SU-DHL-6 (cell line): Measurements from ENCODE around the gene GPR33.

Experiments used
- H2AFZ ChIP-seq: fragments of 200-600 bp; sonication (generic); 2 replicates; pipeline ENCODE4 v1.6.1; 2014; ENCODE audit warnings: low read depth, mild to moderate bottlenecking, moderate library complexity, mixed read lengths, antibody characterized with exemption, low read length; ENCODE audit not compliant: severe bottlenecking
- H3F3A ChIP-seq: fragments of 200-600 bp; shearing (Covaris generic); 2 replicates; pipeline ENCODE4 v1.6.0; 2016; ENCODE audit warnings: antibody characterized with exemption, mild to moderate bottlenecking; ENCODE audit not compliant: insufficient read depth
- H3K27ac ChIP-seq: fragments of 200-600 bp; sonication (generic); 2 replicates; pipeline ENCODE4 v1.5.1; 2016; ENCODE audit warnings: low read depth, mild to moderate bottlenecking, low read length, moderate library complexity, mixed read lengths
- H3K27me3 ChIP-seq: fragments of 200-600 bp; sonication (generic), shearing (Covaris generic); 2 replicates; pipeline ENCODE4 v1.6.0; 2014; ENCODE audit warnings: mild to moderate bottlenecking, low read length
- H3K36me3 ChIP-seq: fragments of 200-600 bp; sonication (generic); 2 replicates; pipeline ENCODE4 v1.6.1; 2014; ENCODE audit warnings: mild to moderate bottlenecking, low read length, mixed read lengths
- H3K4me2 ChIP-seq: fragments of 300-600, 200-600 bp; shearing (Covaris generic), sonication (generic); 2 replicates; pipeline ENCODE4 v1.6.0; 2014; ENCODE audit warnings: low read length, low read depth, mild to moderate bottlenecking; ENCODE audit not compliant: poor library complexity, severe bottlenecking
- H3K4me3 ChIP-seq: fragments of 200-600 bp; sonication (generic); 2 replicates; pipeline ENCODE4 v1.5.1; 2014; ENCODE audit warnings: antibody characterized with exemption, low read length, mild to moderate bottlenecking, mixed read lengths; ENCODE audit not compliant: insufficient read depth, poor library complexity, severe bottlenecking
- H3K79me2 ChIP-seq: fragments of 200-600 bp; sonication (generic); 2 replicates; pipeline ENCODE4 v1.6.1; 2014; ENCODE audit warnings: mild to moderate bottlenecking, low read length, moderate library complexity; ENCODE audit not compliant: insufficient read depth
- H3K9ac ChIP-seq: fragments of 200-600 bp; sonication (generic); 2 replicates; pipeline ENCODE4 v1.7.0; 2014; ENCODE audit warnings: mild to moderate bottlenecking, low read length
- H3K9me2 ChIP-seq: fragments of 200-600 bp; sonication (generic); replicated peaks from 2 replicates; pipeline ENCODE4 v1.6.1; 2014; ENCODE audit warnings: low read length; ENCODE audit not compliant: insufficient read depth
- H3K9me3 ChIP-seq: fragments of 200-600 bp; sonication (generic); 2 replicates; pipeline ENCODE4 v1.6.1; 2014; ENCODE audit warnings: low read length, mixed read lengths; ENCODE audit not compliant: insufficient read depth
- H4K20me1 ChIP-seq: fragments of 200-600 bp; sonication (generic); 2 replicates; pipeline ENCODE4 v1.6.1; 2014; ENCODE audit warnings: low read depth, mild to moderate bottlenecking, antibody characterized with exemption, low read length, moderate library complexity, mixed read lengths
- CTCF ChIP-seq: fragments of 200-600 bp; sonication (generic); IDR thresholded peaks from one replicate; pipeline ENCODE4 v1.5.1; 2017; ENCODE audit warnings: antibody characterized with exemption, mild to moderate bottlenecking, low read length, moderate library complexity; ENCODE audit not compliant: insufficient read depth, poor library complexity, severe bottlenecking
- EZH2phosphoT487 ChIP-seq: fragments of 200-600 bp; sonication (generic), shearing (Covaris generic); conservative IDR thresholded peaks from 2 replicates; pipeline ENCODE4 v1.6.1; 2018; ENCODE audit warnings: mild to moderate bottlenecking, antibody characterized with exemption, low read length, moderate library complexity, mixed read lengths

GPR33 gene, protein sequence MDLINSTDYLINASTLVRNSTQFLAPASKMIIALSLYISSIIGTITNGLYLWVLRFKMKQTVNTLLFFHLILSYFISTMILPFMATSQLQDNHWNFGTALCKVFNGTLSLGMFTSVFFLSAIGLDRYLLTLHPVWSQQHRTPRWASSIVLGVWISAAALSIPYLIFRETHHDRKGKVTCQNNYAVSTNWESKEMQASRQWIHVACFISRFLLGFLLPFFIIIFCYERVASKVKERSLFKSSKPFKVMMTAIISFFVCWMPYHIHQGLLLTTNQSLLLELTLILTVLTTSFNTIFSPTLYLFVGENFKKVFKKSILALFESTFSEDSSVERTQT

GRCh38 chr14:31487886-31488285 lies at the start of gene GPR33:
Gene GPR33, minus strand, starts transcription at chr14:31488039. Its CDS starts 4,074 bp downstream, at chr14:31483965.
- H2AFZ ChIP-seq: no peak within 1 kb of the TSS
- H3K4me3 ChIP-seq: no peak within 1 kb of the TSS
- no peak within 1 kb of the TSS for H3K9ac ChIP-seq

GRCh38 chr14:31536201-31536960 lies 48.5 kb upstream of the GPR33 start:
- Histone ChIP-seq H3K79me2 (no peaks in the 10 kb centered on the region), H3F3A (no peaks in the 10 kb centered on the region), H3K36me3 (no peaks in the 10 kb centered on the region), H3K27ac (no peak overlapping the region), H4K20me1 (no peaks in the 10 kb centered on the region), H3K4me3 (no peak overlapping the region), H3K9ac (no peak overlapping the region), H3K27me3 (no peaks in the 10 kb centered on the region), H3K9me3 (no peaks in the 10 kb centered on the region), H2AFZ (no peak overlapping the region), H3K4me2 (no peak overlapping the region), H3K9me2 (no peaks in the 10 kb centered on the region)
- TF ChIP-seq EZH2phosphoT487: no peak
- TF ChIP-seq CTCF: no peak

More at GRCh38 chr14:31487886-31488285, at the start of gene GPR33:
- Histone ChIP-seq H3K36me3 (no peaks in the 10 kb centered on the region), H3K27ac (no peak within 1 kb of the TSS), H3K79me2 (no peaks in the 10 kb centered on the region), H4K20me1 (no peaks in the 10 kb centered on the region), H3K4me2 (no peak within 1 kb of the TSS), H3K9me3 (no peaks in the 10 kb centered on the region), H3F3A (no peaks in the 10 kb centered on the region), H3K9me2 (no peaks in the 10 kb centered on the region), H3K27me3 (no peaks in the 10 kb centered on the region)
- no peak for TF ChIP-seq EZH2phosphoT487
- TF ChIP-seq CTCF: no peak

- H3K36me3 ChIP-seq: no peaks in the 10 kb centered on the region
- TF ChIP-seq CTCF (no peak), EZH2phosphoT487 (no peak)
These were observed 42.3 kb upstream of the GPR33 start for GRCh38 chr14:31530136-31530535.

More at GRCh38 chr14:31530136-31530535, 42.3 kb upstream of the GPR33 start:
- Histone ChIP-seq H3K4me3 (no peak overlapping the region), H3F3A (no peaks in the 10 kb centered on the region), H2AFZ (no peak overlapping the region), H3K79me2 (no peaks in the 10 kb centered on the region), H3K9me2 (no peaks in the 10 kb centered on the region), H3K4me2 (no peak overlapping the region), H3K9me3 (no peaks in the 10 kb centered on the region), H4K20me1 (no peaks in the 10 kb centered on the region), H3K9ac (no peak overlapping the region), H3K27ac (no peak overlapping the region), H3K27me3 (no peaks in the 10 kb centered on the region)
